Activated gamma-delta T cell treated with Interleukin-2 at 50 U/mL for 16 hours (primary cell): ENCODE data around the gene ULK1.
A peak's percentile ranks its signal among the peaks of the same experiment; 100 is the strongest.
"Not testable (repeated sequence)": the region's sequence is repeated elsewhere in the genome, so short reads cannot be mapped to it uniquely, and the experiment has no call there.

Source experiments
- DNase-seq: peaks from one replicate; pipeline ENCODE4 v3.0.0-alpha.2; 2020

The ULK1 gene

DNA sequence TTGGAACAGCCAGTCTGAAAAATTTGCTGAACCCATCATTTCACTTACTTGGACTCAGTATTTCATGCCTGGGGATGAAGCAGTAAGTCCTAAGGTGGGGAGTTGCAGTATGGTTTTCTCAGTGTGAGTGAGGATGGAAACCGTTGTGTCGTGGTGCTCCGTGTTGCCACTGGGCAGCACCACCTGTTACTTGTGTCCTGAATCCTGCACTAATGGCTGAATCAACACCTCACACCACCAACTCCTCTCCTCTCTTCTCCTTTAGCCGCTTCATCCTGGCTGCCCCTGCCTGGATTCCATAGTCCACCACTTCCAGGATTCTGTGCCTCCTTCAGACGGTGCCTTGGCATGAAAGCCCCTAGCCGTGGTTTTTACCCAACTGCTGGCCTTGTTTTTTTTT lies 52.3 kb downstream of the ULK1 start:
- no peak for DNase-seq

DNA sequence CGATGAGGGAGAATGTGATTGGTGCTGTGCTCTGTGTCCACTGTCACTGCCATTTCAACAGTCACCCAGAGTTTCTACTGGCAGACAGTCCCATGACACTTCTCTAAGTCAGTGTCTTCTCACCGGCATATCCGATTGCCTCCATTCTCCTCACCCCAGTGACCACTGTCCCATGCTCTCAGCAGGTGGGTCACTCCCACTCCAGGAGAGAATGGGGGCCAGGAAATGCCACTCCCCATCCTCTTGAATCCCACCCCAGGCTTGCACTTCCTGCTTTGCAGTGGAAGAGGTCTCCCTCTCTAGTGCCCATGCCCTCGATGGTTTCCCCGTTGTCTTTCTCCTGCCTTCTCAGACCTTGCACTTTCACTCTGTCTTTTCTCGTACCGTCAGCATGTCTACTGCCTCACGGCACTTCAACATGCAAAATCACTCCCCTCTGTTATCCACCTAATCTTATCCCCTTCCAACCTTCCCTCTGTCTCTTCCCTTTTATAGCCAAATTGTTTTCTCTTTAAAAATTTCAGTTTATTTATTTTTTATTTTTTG lies 53.1 kb downstream of the ULK1 start:
- DNase-seq = no peak

DNA sequence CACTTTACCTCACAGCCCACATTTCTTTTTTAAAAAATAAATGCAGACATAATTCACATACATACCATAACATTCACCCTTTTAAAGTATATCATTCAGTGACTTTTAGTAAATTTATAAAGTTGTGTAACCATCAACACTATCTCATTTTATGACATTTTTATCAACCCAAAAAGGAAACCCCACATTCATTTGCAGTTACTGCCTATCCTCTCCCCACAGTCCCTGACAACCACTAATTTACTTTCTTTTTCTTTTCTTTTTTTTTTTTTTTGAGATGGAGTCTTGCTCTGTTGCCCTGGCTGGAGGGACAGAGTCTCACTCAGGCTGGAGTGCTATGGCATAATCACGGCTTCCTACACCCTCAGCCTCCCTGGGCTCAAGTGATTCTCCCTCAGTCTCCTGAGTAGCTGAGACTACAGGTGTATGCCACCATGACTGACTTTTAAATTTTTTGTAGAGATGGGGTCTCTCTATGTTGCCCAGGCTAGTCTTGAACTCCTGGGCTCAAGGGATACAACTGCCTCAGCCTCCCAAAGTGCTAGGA lies 53.8 kb downstream of the ULK1 start:
- DNase-seq = no peak

DNA sequence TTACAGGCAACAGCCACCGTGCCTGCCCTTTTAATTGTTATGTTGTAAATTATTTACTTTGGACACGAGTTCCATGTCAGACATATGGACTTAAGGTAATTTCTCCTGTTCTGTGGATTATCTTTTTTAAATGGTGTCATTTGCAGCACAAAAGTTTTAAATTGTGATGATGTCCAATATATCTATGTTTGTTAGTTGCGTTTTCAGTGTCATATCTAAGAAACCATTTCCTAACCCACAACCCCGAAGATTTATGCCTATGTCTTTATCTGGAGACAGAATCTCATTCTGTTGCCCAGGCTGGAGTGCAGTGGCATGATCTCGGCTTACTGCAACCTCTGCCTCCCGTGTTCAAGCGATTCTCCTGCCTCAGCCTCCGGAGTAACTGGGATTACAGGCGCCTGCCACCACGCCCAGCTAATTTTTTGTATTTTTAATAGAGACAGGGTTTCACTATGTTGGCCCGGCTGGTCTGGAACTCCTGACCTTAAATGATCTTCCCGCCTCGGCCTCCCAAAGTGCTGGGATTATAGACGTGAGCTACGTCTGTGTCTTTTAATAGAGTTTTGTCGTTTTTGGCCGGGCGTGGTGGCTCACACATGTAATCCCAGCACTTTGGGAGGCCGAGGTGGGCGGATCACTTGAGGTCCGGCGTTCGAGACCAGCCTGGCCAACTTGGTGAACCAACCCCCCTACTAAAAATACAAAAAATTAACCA lies 54.5 kb downstream of the ULK1 start:
- not testable (repeated sequence) for DNase-seq

GRCh38 chr12:131949431-131950181 lies 55.2 kb downstream of the ULK1 start, which contains the start of gene EP400:
TSS of gene EP400 (plus strand) at chr12:131949942. CDS start at chr12:131960620, 10,678 bp downstream.
- peak; percentile 95 for DNase-seq

DNA sequence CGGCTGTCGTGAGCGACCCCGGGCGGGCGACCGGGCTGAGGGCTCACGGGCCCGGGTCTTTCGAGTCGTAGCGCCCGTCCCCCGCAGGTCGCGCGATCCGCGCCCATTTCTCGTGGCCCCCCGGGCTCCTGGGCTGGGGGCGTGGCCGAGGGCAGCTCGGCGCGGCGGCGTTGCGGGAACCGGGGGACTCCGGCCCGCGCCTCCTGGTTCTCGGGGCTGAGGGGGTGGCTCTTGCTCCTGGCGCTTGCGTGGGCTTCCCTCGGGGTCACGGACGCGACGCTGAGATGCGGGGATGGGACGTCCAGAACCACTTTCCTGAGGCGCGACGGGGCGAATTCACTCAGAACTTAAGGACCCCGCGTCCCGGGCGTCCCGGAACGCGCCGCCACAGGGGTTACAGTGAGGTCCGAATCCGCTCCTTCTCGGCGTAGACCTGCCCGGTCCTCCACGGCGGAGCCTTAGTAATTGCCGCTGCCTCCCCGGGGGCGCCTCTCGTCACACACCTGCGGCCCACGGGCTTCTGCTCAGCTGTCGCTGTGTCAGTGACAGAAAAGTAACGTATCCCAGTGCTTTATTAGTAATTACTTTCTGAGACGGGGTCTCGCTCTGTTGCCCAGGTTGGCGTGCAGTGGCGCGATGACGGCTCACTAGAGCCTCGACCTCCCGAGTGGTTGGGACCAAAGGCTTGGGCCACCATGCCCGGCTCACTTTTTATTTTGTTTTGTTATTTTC lies 55.9 kb downstream of the ULK1 start:
- DNase-seq = no peak

GRCh38 chr12:131953810-131954209 lies 59.4 kb downstream of the ULK1 start:
- DNase-seq = not testable (repeated sequence)

GRCh38 chr12:131954460-131954859 lies 60.0 kb downstream of the ULK1 start:
- DNase-seq = not testable (repeated sequence)

- no peak for DNase-seq
Measured at GRCh38 chr12:131959116-131959515, 64.7 kb downstream of the ULK1 start.

DNA sequence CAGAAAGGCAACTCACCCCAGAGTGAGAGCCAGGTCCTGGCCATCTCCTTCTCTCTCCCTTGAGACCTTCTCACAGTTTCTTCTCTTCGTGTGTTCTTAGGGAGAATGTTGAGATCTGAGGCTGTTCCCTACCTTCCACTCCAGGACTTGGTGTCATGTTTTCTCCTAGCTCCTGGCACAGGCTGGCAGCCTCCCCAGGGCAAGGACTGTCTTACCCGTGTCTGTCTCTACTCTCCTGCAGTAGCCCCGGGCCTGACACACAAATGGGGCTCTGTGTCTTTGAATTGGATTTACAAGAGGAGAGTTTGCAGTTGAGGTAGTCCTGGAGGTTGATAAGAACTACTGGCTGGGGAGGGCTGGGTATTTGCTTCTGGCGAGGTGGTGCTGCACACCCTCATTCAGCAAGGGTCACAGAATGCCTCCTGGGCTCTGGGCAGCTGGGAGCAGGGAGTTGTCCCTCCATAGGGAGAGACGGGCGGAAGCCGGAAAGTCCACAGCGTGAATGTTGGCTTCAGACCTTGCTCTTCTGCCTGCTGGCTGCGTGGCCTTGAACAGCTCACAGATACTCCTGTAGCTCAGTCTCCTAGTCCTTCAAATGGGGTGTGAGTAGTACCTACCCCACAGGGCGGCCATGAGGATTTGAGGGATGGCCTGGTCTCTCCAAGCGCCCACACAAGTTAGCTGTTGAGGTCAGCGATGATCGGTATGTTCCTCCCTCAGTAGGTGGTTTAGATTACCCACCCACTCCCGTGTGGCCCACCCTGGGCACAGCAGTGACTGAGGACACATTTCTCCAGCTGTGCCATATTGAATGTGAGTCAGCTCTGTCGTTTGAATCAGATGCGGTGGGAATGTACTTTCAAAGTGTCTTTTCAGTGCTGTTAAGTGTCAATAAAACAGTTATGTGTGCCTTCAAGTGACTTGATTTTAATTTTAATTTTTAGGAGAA lies 65.5 kb downstream of the ULK1 start:
- DNase-seq = no peak

GRCh38 chr12:131960590-131961325 lies 66.3 kb downstream of the ULK1 start:
- not testable (repeated sequence) for DNase-seq

- not testable (repeated sequence) for DNase-seq
Measured at GRCh38 chr12:131961328-131961727, 66.9 kb downstream of the ULK1 start.

DNA sequence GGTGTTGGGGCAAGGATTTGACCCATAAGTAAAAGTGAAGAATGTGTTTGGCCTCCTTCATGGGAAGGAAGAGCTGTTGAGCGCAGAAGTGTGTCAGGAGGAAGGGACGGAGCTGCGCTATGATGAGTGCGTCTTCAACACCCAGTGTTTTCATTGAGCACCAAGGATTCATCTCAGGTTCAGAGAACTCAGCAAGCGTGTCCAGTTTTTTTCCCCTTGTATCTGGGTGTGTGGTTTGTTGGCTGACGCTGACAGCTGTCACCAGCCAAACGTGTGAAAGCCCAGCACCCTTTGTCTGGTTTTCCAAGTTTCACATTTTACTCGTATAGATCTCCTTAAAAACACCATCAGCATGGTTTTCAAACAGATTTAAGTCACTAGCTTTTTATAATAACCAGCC lies 67.6 kb downstream of the ULK1 start:
- DNase-seq = no peak

DNA sequence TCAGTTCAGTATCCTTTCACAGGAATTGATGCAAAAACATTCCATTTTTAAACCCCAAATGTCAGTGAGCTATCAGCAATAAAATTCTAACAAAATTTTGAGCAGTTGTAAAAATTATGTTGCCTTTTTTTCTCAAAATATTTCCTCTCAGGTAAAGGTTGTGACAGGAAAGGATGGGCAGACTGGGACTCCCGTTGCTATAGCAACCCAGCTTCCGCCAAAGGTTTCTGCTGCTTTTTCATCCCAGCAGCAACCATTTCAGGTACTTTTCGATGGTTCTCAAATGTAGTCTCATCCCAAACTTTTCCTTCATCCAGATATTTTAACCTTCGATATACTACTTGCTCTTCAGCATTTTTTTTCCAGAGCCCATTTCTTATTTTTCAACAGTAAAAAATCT lies 69.0 kb downstream of the ULK1 start:
- DNase-seq = no peak

GRCh38 chr12:131965073-131965472 lies 70.7 kb downstream of the ULK1 start:
- DNase-seq = no peak

- no peak for DNase-seq
Measured at GRCh38 chr12:131971226-131971625, 76.8 kb downstream of the ULK1 start.
